NCI-H1436 (cell line): ENCODE data around the gene THRB.
"Not testable (repeated sequence)": the region's sequence is repeated elsewhere in the genome, so short reads cannot be mapped to it uniquely, and the experiment has no call there.

ENCODE experiments used
- DNase-seq: peaks from one replicate; lab custom pipeline; 2025; lab: John Stamatoyannopoulos, UW

Gene THRB

GRCh38 chr3:24094818-24095217 lies 399.8 kb downstream of the THRB start:
- DNase-seq, result not testable (repeated sequence)

- DNase-seq, result no peak
These were observed 405.9 kb downstream of the THRB start for GRCh38 chr3:24088782-24089181.

GRCh38 chr3:24087469-24087868 lies 407.2 kb downstream of the THRB start:
- no peak for DNase-seq

- DNase-seq, result peak; percentile 50
These were observed 407.8 kb downstream of the THRB start for GRCh38 chr3:24086617-24087404.

GRCh38 chr3:24086206-24086605 lies 408.4 kb downstream of the THRB start:
- DNase-seq, result no peak

- no peak for DNase-seq
These were observed 422.5 kb downstream of the THRB start for GRCh38 chr3:24072193-24072592.

- no peak for DNase-seq
These were observed 425.6 kb downstream of the THRB start for GRCh38 chr3:24069045-24069444.

- DNase-seq, result no peak
These were observed 427.2 kb downstream of the THRB start for GRCh38 chr3:24067483-24067882.
